ENCODE measurements around the gene PCMT1.
"Not testable (repeated sequence)": the region's sequence is repeated elsewhere in the genome, so short reads cannot be mapped to it uniquely, and the experiment has no call there.

The PCMT1 gene

GRCh38 chr6:149751239-149751638 lies 1.7 kb downstream of the PCMT1 start:
- no peak for DNase-seq

DNA sequence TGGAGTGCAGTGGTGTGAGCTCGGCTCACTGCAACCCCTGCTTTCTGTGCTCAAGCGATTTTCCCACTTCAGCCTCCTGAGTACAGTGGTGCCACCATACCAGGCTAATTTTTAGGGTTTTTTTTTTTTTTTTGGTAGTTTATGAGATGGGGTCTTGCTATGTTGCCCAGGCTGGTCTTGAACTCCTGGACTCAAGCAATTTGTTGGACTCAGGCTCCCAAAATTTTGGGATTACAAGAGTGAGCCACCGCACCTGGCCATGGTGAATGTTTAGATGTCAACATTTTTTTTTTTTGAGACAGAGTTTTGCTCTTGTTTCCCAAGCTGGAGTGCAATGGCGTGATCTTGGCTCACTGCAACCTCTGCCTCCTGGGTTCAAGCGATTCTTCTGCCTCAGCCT lies 2.4 kb downstream of the PCMT1 start:
- not testable (repeated sequence) for DNase-seq

DNA sequence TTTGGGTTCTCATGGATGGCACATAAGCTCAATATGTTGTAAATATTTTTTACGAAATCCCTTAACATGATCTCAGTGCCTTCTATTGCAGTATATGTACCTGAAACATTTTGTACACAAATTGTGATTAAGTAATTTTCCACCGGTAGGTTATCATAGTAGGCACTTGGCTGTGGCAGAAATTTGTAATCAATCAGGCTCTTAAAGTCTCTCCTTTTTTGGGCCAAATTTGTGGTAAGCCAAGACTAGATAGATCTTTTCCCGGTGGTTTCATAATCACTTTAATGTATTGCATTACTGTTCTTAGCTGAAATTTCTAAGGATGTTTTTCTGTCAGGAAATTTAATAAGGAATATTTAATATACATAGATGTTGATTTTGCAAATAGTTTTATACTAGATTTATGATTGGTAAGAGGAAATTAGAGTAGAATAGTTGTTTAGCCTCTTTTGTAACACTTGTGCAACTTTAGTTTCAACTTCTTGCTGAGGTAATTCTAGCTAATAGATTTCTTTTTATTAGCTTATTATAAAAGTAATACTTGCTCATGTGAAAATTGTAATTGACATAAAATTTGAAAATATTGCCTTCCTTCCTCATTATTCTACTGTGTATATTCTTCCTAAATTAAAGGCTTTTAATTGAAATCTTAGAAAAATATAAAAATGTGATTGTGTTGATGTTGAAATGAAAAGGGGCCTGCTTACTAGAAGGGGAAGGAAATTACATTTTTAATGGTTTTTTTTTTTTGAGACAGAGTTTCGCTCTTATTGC lies 3.2 kb downstream of the PCMT1 start:
- DNase-seq: no peak

- DNase-seq: not testable (repeated sequence)
These were observed 3.8 kb downstream of the PCMT1 start for GRCh38 chr6:149753374-149753637.

- DNase-seq: no peak
These were observed 5.0 kb downstream of the PCMT1 start for GRCh38 chr6:149754548-149754947.

GRCh38 chr6:149755300-149756260 lies 6.0 kb downstream of the PCMT1 start:
- DNase-seq: no peak

- DNase-seq: no peak
These were observed 6.7 kb downstream of the PCMT1 start for GRCh38 chr6:149756261-149756636.

- DNase-seq: no peak
These were observed 11.9 kb downstream of the PCMT1 start for GRCh38 chr6:149761438-149761837.

DNA sequence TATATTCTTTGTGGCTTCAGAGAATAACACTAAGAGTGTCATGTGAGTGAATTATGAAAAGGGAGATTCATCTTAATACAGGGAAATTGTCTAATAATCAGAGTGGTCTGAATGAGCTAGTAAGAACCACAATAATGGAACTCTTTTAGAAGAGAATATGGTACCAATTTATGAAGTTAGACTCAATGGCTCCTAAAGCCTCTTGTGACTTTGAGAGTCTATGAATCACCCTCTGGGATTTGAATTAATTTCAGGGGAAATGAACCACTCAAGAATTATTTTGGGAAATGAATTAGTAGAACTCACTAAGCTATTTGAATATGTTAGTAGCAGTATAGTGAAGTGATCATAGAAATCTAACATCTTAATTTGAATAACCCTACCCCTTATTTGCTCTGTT lies 14.3 kb downstream of the PCMT1 start:
- DNase-seq: no peak

- no peak for DNase-seq
These were observed 16.7 kb downstream of the PCMT1 start for GRCh38 chr6:149766156-149766769.

DNA sequence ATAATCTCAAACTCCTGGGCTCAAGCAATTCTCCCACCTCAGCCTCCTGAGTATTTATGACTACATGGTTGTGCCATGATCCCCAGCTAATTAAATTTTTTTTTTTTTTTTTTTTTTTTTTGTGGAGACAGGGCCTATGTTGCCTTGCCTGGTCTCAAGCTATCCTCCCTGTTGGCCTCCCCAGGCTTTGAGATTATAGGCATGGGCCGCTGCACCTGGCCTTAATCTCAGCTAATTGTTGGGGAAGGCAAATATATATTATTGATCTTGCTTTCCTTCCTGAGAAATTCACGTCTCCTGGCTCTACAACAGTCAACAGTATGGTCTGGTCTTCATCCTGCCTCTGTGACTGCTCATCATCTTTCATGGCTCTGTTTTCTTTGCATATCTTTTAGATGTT lies 20.1 kb downstream of the PCMT1 start:
- no peak for DNase-seq

DNA sequence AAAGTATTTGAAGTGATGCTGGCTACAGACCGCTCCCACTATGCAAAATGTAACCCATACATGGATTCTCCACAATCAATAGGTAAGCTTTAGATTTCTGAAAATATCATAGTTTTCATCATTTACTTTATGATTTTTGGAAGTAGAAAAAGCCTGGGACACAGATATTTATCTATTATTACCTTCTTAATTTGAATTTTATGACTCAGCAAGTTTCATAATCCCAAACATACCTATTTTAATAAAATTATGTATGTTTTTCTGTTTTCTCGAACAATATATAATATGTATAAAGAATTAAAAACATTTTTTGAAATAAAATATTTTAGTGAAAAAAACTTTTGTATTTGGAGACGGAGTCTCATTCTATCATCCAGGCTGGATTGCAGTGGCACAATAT lies 21.6 kb downstream of the PCMT1 start:
- no peak for DNase-seq

- DNase-seq: no peak
These were observed 22.4 kb downstream of the PCMT1 start for GRCh38 chr6:149771925-149772324.

GRCh38 chr6:149777624-149778023 lies 28.1 kb downstream of the PCMT1 start:
- no peak for DNase-seq

DNA sequence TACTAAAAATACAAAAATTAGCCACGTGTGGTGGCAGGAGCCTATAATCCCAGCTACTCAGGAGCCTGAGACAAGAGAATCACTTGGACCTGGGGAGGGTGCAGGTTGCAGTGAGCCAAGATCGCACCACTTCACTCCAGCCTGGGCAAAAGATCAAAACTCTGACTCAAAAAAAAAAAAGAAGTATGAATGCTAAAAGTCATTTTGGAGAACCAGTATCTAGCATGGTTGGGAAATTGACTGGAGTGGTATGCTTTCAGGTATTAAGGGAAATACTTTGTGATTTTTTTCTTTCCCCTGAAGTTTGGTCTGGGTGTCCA lies 30.1 kb downstream of the PCMT1 start:
- DNase-seq: no peak

- no peak for DNase-seq
These were observed 32.2 kb downstream of the PCMT1 start for GRCh38 chr6:149781715-149782114.

DNA sequence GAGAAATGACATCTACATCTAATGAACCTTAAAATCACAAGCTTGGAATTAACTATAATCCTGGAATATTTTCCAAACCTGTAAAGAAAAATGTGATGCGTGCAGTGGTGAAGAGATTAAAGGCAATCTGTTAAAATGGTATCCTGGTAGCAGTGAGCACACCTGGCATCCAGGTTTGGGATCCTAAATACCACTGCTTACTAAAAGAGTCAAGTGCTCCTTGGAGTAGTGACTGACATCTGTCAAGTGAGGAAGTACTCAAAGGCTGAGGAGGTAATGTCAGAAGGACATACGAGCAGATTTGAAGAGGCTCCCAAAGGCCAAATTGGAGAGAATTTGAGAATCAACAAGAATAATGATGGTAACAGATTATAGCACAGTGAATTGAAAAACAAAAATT lies 32.8 kb downstream of the PCMT1 start:
- no peak for DNase-seq

DNA sequence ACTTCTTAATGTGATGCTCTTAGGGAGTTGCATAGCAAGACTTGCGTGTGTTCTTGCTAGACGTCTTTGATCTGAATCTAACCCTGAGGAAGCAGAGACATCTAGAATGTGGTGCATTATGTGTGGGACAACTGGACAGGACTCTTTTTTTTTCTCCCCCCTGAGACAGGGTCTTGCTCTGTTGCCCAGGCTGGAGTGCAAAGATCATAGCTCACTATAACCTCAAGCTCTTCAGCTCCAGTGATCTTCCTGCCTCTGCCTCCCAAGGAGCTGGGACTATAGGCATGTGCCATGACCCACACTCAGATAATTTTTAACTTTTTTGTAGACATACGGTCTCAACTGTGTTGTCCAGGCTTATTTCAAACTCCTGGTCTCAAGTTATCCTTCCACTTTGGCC lies 34.0 kb downstream of the PCMT1 start:
- DNase-seq: no peak

DNA sequence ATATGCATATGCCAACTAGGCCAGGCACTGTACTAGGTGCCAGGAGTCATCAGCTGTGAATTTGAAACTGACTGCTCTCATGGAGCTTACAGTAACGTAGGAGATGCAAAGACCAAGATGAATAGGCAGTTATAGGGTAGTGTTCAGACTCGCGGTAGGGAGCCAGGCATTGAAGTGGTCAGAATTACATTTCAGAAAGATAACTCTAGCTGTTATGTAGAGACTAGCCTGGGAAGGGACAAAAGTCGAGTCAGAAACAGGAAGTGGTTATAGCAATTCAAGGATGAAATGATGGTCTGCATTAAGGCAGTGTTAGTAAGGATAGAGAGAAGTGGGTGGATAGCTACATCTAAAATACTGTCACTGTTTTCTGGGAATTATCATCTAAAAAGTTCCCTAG lies 56.6 kb downstream of the PCMT1 start:
- DNase-seq: no peak

- no peak for DNase-seq
These were observed 60.3 kb downstream of the PCMT1 start for GRCh38 chr6:149809798-149810197.

- DNase-seq: no peak
These were observed 63.8 kb downstream of the PCMT1 start for GRCh38 chr6:149813351-149813750.

DNA sequence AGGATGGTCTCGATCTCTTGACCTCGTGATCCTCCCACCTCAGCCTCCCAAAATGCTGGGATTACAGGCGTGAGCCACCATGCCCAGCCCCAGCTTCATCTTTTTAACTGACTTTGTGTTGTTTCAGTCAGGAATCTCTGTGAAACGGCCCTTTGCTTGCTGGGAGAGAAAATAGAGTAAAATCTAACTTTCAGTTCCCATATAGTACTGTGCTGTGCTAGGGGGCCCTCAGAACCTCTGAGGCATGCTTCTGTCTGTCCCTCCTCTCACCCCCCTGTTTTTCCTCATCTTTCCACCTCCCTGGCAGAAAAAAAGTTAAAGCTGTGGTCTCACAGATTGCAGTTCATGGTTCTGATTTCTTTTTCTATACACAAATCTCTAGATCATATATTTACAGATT lies 66.2 kb downstream of the PCMT1 start:
- DNase-seq: no peak

GRCh38 chr6:149820506-149820905 lies 71.0 kb downstream of the PCMT1 start:
- no peak for DNase-seq

- no peak for DNase-seq
These were observed 72.0 kb downstream of the PCMT1 start for GRCh38 chr6:149821492-149821891.

Measured in CD4-positive, alpha-beta T cell treated with Interleukin-6 for 4 hours (primary cell).